Stomach smooth muscle (tissue), 2 donors: ENCODE results near the gene CELF2.
A peak's percentile ranks its signal among the peaks of the same experiment; 100 is the strongest.
"Not testable (repeated sequence)": the region's sequence is repeated elsewhere in the genome, so short reads cannot be mapped to it uniquely, and the experiment has no call there.

Experiments used
- H3K27ac ChIP-seq: one replicate; pipeline ENCODE4 v1.7.0; 2013; ENCODE audit warnings: mild to moderate bottlenecking, low read length, inconsistent platforms
- H3K27me3 ChIP-seq, 2 donors: one replicate each; pipeline ENCODE4 v1.7.0; 2013; ENCODE audit warnings: low read length in 2 of 2; ENCODE audit not compliant: insufficient read depth in 2 of 2, control insufficient read depth in 1 of 2
- H3K36me3 ChIP-seq, 2 donors: one replicate each; pipeline ENCODE4 v1.7.0; 2013; ENCODE audit warnings: low read length in 2 of 2; ENCODE audit not compliant: control insufficient read depth in 2 of 2, insufficient read depth in 2 of 2
- H3K4me1 ChIP-seq: one replicate; pipeline ENCODE4 v1.7.0; 2013; ENCODE audit warnings: low read length; ENCODE audit not compliant: control insufficient read depth, insufficient read depth
- H3K4me3 ChIP-seq, 2 donors: one replicate each; pipeline ENCODE4 v1.7.0; 2013; ENCODE audit warnings: low read length in 2 of 2
- H3K9ac ChIP-seq, 2 donors: one replicate each; pipeline ENCODE4 v1.7.0; 2013; ENCODE audit warnings: low read length in 2 of 2, mild to moderate bottlenecking in 1 of 2
- H3K9me3 ChIP-seq, 2 donors: one replicate each; pipeline ENCODE4 v1.7.0; 2013; ENCODE audit warnings: low read length in 2 of 2; ENCODE audit not compliant: control insufficient read depth in 2 of 2
- donor health status: healthy.
- donor health status: Pancreatic carcinoma.

The CELF2 gene

GRCh38 chr10:11177381-11177780 lies 159.7 kb downstream of the CELF2 start:
- Histone ChIP-seq H3K9ac (no peak overlapping the region), H3K27me3 (no peaks in the 10 kb centered on the region), H3K4me1 (peaks cover 28% of the 10 kb centered on the region), H3K9me3 (no peaks in the 10 kb centered on the region), H3K4me3 (no peak overlapping the region), H3K27ac (peak overlapping the region; percentile 37), H3K36me3 (peaks cover 10 to 17% of the 10 kb centered on the region in 2 donors)

GRCh38 chr10:11177926-11178471 lies 160.3 kb downstream of the CELF2 start:
- no peaks in the 10 kb centered on the region for H3K27me3 ChIP-seq
- H3K4me1 ChIP-seq = peaks cover 28% of the 10 kb centered on the region
- H3K27ac ChIP-seq = peak overlapping the region; percentile 37
- H3K9ac ChIP-seq = no peak overlapping the region
- H3K36me3 ChIP-seq = peaks cover 9 to 17% of the 10 kb centered on the region in 2 donors
- no peak overlapping the region for H3K4me3 ChIP-seq
- H3K9me3 ChIP-seq = no peaks in the 10 kb centered on the region

- H3K9ac ChIP-seq = no peak overlapping the region
Measured at GRCh38 chr10:11178606-11179515, 161.2 kb downstream of the CELF2 start.

GRCh38 chr10:11179516-11180105 lies 161.9 kb downstream of the CELF2 start:
- Histone ChIP-seq H3K4me1 (peaks cover 28% of the 10 kb centered on the region), H3K4me3 (no peak overlapping the region), H3K9me3 (no peaks in the 10 kb centered on the region), H3K36me3 (peaks cover 4 to 17% of the 10 kb centered on the region in 2 donors), H3K27me3 (no peaks in the 10 kb centered on the region), H3K27ac (no peak overlapping the region), H3K9ac (no peak overlapping the region)

More at GRCh38 chr10:11178606-11179515, 161.2 kb downstream of the CELF2 start:
- Histone ChIP-seq H3K27me3 (no peaks in the 10 kb centered on the region), H3K4me1 (peaks cover 28% of the 10 kb centered on the region), H3K9me3 (no peaks in the 10 kb centered on the region), H3K36me3 (peaks cover 4 to 17% of the 10 kb centered on the region in 2 donors), H3K4me3 (no peak overlapping the region), H3K27ac (peak overlapping the region; percentile 37)

GRCh38 chr10:11180228-11180627 lies 162.6 kb downstream of the CELF2 start:
- H3K4me3 ChIP-seq = no peak overlapping the region
- peaks cover 0 to 2% of the 10 kb centered on the region in 2 donors for H3K9me3 ChIP-seq
- H3K4me1 ChIP-seq = peaks cover 28% of the 10 kb centered on the region

GRCh38 chr10:11181978-11182377 lies 164.3 kb downstream of the CELF2 start:
- H3K27ac ChIP-seq = no peak overlapping the region
- H3K9ac ChIP-seq = no peak overlapping the region
- no peaks in the 10 kb centered on the region for H3K27me3 ChIP-seq
- H3K9me3 ChIP-seq = peaks cover 0 to 5% of the 10 kb centered on the region in 2 donors
- no peak overlapping the region for H3K4me3 ChIP-seq
- peaks cover 0 to 12% of the 10 kb centered on the region in 2 donors for H3K36me3 ChIP-seq
- peaks cover 24% of the 10 kb centered on the region for H3K4me1 ChIP-seq

More at GRCh38 chr10:11180228-11180627, 162.6 kb downstream of the CELF2 start:
- Histone ChIP-seq H3K27ac (peak overlapping the region; percentile 18), H3K9ac (no peak overlapping the region), H3K36me3 (peaks cover 4 to 15% of the 10 kb centered on the region in 2 donors), H3K27me3 (no peaks in the 10 kb centered on the region)

GRCh38 chr10:11183015-11183414 lies 165.3 kb downstream of the CELF2 start:
- no peak overlapping the region for H3K27ac ChIP-seq
- peaks cover 0 to 10% of the 10 kb centered on the region in 2 donors for H3K36me3 ChIP-seq
- no peaks in the 10 kb centered on the region for H3K27me3 ChIP-seq
- H3K4me3 ChIP-seq = no peak overlapping the region
- peaks cover 19% of the 10 kb centered on the region for H3K4me1 ChIP-seq
- H3K9me3 ChIP-seq = peaks cover 0 to 5% of the 10 kb centered on the region in 2 donors
- no peak overlapping the region for H3K9ac ChIP-seq

- Histone ChIP-seq H3K9ac (no peak overlapping the region), H3K27ac (no peak overlapping the region), H3K36me3 (peaks cover 0 to 10% of the 10 kb centered on the region in 2 donors), H3K4me1 (peaks cover 13% of the 10 kb centered on the region), H3K4me3 (no peak overlapping the region), H3K9me3 (peaks cover 0 to 5% of the 10 kb centered on the region in 2 donors), H3K27me3 (no peaks in the 10 kb centered on the region)
Measured at GRCh38 chr10:11184093-11184492, 166.4 kb downstream of the CELF2 start.

- H3K4me1 ChIP-seq = peaks cover 14% of the 10 kb centered on the region
- H3K27me3 ChIP-seq, H3K36me3 ChIP-seq, H3K9me3 ChIP-seq, H3K9ac ChIP-seq, H3K27ac ChIP-seq, H3K4me3 ChIP-seq: not testable (repeated sequence)
Measured at GRCh38 chr10:11185128-11185665, 167.5 kb downstream of the CELF2 start.

GRCh38 chr10:11186374-11186773 lies 168.7 kb downstream of the CELF2 start:
- peaks cover 0 to 5% of the 10 kb centered on the region in 2 donors for H3K9me3 ChIP-seq
- no peaks in the 10 kb centered on the region for H3K27me3 ChIP-seq
- H3K27ac ChIP-seq = no peak overlapping the region
- no peak overlapping the region for H3K9ac ChIP-seq
- H3K4me3 ChIP-seq = no peak overlapping the region
- H3K4me1 ChIP-seq = peaks cover 20% of the 10 kb centered on the region
- H3K36me3 ChIP-seq = peaks cover 0 to 3% of the 10 kb centered on the region in 2 donors
